Erythroblast (primary cell): Measurements from ENCODE around the gene FILIP1L.

Experiments
- GATA1 ChIP-seq: IDR thresholded peaks from 2 replicates; pipeline ENCODE4 v1.6.1; 2011; ENCODE audit warnings: low read depth, mild to moderate bottlenecking, control low read depth, low read length, moderate library complexity
- POLR2A ChIP-seq: IDR thresholded peaks from 2 replicates; pipeline ENCODE4 v1.6.1; 2011; ENCODE audit warnings: mild to moderate bottlenecking, low read length

DNA sequence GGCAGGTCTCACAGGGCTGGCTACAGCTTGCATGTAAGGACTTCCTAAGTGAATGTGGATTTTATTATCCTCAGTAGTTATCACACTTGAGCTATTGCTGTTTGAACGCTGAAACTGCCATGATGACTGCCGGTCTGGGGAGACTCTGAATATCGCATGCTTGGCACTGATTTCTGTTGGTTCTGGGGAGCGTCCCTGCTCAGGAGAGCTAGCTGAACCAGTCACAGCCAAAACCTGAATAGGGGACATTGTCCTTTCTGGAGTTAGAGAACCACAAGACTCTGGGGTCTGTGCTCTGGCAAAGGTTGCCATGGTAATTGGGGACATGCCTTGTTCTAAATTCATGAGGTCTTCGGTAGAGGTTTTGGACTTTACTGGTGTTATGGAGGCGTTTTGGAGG is 265.9 kb downstream of the FILIP1L start:
- no peak for TF ChIP-seq POLR2A
- no peak for TF ChIP-seq GATA1
